ENCODE measurements around the gene LEMD2.

The LEMD2 gene

GRCh38 chr6:33794910-33795623 is 6.1 kb upstream of the LEMD2 start:
- DNase-seq (ENCODE audit: low read depth), result no peak

- no peak for DNase-seq (ENCODE audit: low read depth)
Measured at GRCh38 chr6:33792981-33793380, 4.1 kb upstream of the LEMD2 start.

GRCh38 chr6:33791620-33792019 is 2.7 kb upstream of the LEMD2 start:
- no peak for DNase-seq (ENCODE audit: low read depth)

- no peak for DNase-seq (ENCODE audit: low read depth)
Measured at GRCh38 chr6:33790910-33791309, 2.0 kb upstream of the LEMD2 start.

- DNase-seq (ENCODE audit: low read depth), result no peak
Measured at GRCh38 chr6:33790379-33790778, 1.4 kb upstream of the LEMD2 start.

GRCh38 chr6:33789550-33789895 is 593 bp upstream of the LEMD2 start:
- DNase-seq (ENCODE audit: low read depth), result no peak

GRCh38 chr6:33787954-33788693 is 806 bp downstream of the LEMD2 start:
- DNase-seq (ENCODE audit: low read depth), result peak; percentile 21

GRCh38 chr6:33787346-33787953 is 1.5 kb downstream of the LEMD2 start:
- DNase-seq (ENCODE audit: low read depth), result no peak

- no peak for DNase-seq (ENCODE audit: low read depth)
Measured at GRCh38 chr6:33786736-33787135, 2.2 kb downstream of the LEMD2 start.

GRCh38 chr6:33785778-33786177 is 3.2 kb downstream of the LEMD2 start:
- DNase-seq (ENCODE audit: low read depth), result no peak

GRCh38 chr6:33784787-33785186 is 4.1 kb downstream of the LEMD2 start:
- no peak for DNase-seq (ENCODE audit: low read depth)

GRCh38 chr6:33783781-33784520 is 5.0 kb downstream of the LEMD2 start:
- DNase-seq (ENCODE audit: low read depth), result no peak

- no peak for DNase-seq (ENCODE audit: low read depth)
Measured at GRCh38 chr6:33782561-33782960, 6.4 kb downstream of the LEMD2 start.

- no peak for DNase-seq (ENCODE audit: low read depth)
Measured at GRCh38 chr6:33781131-33781975, 7.6 kb downstream of the LEMD2 start.

GRCh38 chr6:33779895-33780294 is 9.0 kb downstream of the LEMD2 start:
- DNase-seq (ENCODE audit: low read depth), result no peak

- no peak for DNase-seq (ENCODE audit: low read depth)
Measured at GRCh38 chr6:33779290-33779689, 9.6 kb downstream of the LEMD2 start.

- DNase-seq (ENCODE audit: low read depth), result no peak
Measured at GRCh38 chr6:33778444-33779121, 10.3 kb downstream of the LEMD2 start.

GRCh38 chr6:33777398-33778388 is 11.2 kb downstream of the LEMD2 start:
- no peak for DNase-seq (ENCODE audit: low read depth)

GRCh38 chr6:33776764-33777163 is 12.2 kb downstream of the LEMD2 start:
- DNase-seq (ENCODE audit: low read depth), result no peak

GRCh38 chr6:33776186-33776585 is 12.7 kb downstream of the LEMD2 start:
- DNase-seq (ENCODE audit: low read depth), result no peak
